AG04449 (cell line): ENCODE data around the gene MPL.

ENCODE experiments used
- CTCF ChIA-PET: fragments of 350-600 bp; formaldehyde crosslinking; extraction: SDS; loops from one replicate; lab custom pipeline; 2021; ENCODE audit warnings: antibody characterized with exemption; lab: Yijun Ruan, JAX
- POLR2A ChIA-PET: fragments of 400-600, 350-600 bp; formaldehyde crosslinking; extraction: SDS; loops from one replicate; lab custom pipeline; 2020; ENCODE audit warnings: antibody characterized with exemption, inconsistent platforms; lab: Yijun Ruan, JAX
- DNase-seq: peaks from one replicate; pipeline ENCODE4 v3.0.0-alpha.2; 2010; ENCODE audit warnings: low read depth, low spot score
- H3K4me3 ChIP-seq: 2 replicates; pipeline ENCODE4 v1.5.1; 2011; ENCODE audit warnings: low read depth, mild to moderate bottlenecking, control low read depth, low read length
- TF ChIP-seq, protein P1 (sequence below): IDR thresholded peaks from one replicate; pipeline ENCODE4 v1.5.1; 2011; ENCODE audit warnings: mild to moderate bottlenecking, moderate library complexity, low read length, control low read depth, inconsistent platforms; ENCODE audit not compliant: insufficient read depth; ENCODE audit errors: missing control alignments

The MPL gene

GRCh38 chr1:43337588-43337987 lies at the start of gene MPL:
TSS of gene MPL (plus strand) at chr1:43337818. CDS start at chr1:43337849, 31 bp downstream.
- H3K4me3 ChIP-seq, result no peak within 1 kb of the TSS
- ChIA-PET POLR2A (no interaction called here), CTCF (no interaction called here)
- TF ChIP-seq, protein P1, sequence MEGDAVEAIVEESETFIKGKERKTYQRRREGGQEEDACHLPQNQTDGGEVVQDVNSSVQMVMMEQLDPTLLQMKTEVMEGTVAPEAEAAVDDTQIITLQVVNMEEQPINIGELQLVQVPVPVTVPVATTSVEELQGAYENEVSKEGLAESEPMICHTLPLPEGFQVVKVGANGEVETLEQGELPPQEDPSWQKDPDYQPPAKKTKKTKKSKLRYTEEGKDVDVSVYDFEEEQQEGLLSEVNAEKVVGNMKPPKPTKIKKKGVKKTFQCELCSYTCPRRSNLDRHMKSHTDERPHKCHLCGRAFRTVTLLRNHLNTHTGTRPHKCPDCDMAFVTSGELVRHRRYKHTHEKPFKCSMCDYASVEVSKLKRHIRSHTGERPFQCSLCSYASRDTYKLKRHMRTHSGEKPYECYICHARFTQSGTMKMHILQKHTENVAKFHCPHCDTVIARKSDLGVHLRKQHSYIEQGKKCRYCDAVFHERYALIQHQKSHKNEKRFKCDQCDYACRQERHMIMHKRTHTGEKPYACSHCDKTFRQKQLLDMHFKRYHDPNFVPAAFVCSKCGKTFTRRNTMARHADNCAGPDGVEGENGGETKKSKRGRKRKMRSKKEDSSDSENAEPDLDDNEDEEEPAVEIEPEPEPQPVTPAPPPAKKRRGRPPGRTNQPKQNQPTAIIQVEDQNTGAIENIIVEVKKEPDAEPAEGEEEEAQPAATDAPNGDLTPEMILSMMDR, result no peak
- DNase-seq, result no peak

DNA sequence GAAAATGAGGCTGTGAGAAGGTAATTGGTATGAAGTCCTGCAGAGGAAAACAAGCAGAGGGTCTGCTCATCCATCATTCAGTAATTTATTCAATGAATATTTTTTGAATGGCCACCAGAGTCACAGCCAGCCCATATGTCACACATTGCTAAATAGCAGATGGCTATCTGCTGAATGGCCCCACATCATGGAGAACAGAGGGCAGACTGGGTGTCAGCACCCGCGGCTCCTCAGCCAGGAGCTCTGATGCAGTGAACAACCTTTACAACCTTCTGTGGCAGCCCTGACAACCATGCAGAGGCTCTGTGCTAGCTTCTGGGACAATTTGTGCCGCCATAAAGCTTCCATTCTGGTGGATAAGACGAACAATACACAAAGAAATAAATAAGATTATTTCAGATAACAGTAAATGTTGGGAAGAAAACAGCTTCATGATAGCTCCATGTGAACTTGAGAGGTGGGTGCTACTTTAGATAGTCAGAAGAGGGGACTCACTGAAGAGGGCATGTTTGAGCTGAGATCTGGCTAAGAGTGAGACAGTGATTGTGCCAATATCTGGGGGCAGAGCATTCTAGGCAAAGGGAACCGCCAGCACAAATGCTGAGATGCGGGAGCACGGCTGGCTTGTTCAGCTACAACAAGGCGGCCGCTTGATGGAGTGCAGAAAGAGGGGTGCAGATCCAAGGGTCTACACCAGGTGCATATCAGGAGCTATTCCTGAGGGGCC lies 49.4 kb upstream of the MPL start:
- no peak for DNase-seq
- CTCF ChIA-PET, result no interaction called here
- POLR2A ChIA-PET, result no interaction called here
- TF ChIP-seq, protein P1, result no peak
- H3K4me3 ChIP-seq, result no peak overlapping the region

GRCh38 chr1:43288785-43289706 lies 48.6 kb upstream of the MPL start:
- POLR2A ChIA-PET, result no interaction called here
- no peak for DNase-seq
- H3K4me3 ChIP-seq, result no peak overlapping the region
- TF ChIP-seq, protein P1, result no peak
- CTCF ChIA-PET, result interaction anchor here (0.7 kb wide), 1 partner anchor 9 kb away, joined by 3 read pairs; no protein-coding TSS in a partner anchor

- no peak overlapping the region for H3K4me3 ChIP-seq
- TF ChIP-seq, protein P1, result no peak
- ChIA-PET POLR2A (no interaction called here), CTCF (no interaction called here)
- no peak for DNase-seq
Measured at GRCh38 chr1:43292216-43292615, 45.4 kb upstream of the MPL start.

DNA sequence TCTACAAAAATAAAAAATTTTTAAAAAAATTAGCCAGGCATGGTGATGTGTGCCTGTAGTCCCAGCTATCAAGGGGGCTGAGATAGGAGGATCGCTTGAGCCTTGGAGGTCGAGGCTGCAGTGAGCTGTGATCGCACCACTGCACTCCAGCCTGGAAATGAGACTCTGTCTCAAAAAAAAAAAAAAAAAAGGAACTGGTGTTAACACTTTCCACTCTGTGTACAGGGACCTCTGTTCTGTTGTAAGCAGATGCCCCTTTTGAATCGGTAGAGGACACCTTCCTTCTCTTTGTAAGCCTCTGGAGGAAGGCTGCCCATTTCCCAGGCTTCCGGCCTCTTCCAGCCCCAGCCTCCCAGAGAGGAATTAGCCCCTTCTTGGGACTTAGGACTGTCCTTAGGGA lies 44.9 kb upstream of the MPL start:
- DNase-seq, result no peak
- POLR2A ChIA-PET, result no interaction called here

More for the DNA sequence above, 44.9 kb upstream of the MPL start:
- TF ChIP-seq, protein P1, result no peak
- CTCF ChIA-PET, result interaction anchor here (1.0 kb wide), 1 partner anchor 24 kb away, joined by 3 read pairs; no protein-coding TSS in a partner anchor
- H3K4me3 ChIP-seq, result no peak overlapping the region
